Activated T-cell treated with anti-CD3 and anti-CD28 coated beads, Interleukin-2, amount 50 U/mL, for 72 hours (primary cell): ENCODE measurements around the gene HSH2D. TPM values are rescaled to one million over a fixed set of nuclear protein-coding genes. Genes with fewer than 3 reads are reported as not detected.
A peak's percentile ranks its signal among the peaks of the same experiment; 100 is the strongest.

Experiments
- ATAC-seq, 2 donors: fragments of 150-1000 bp; cut with Tn5 transposase; replicated peaks in 1 of 2; 2 replicates each; pipeline ENCODE4 v1.10.0; 2021; ENCODE audit warnings: moderate library complexity in 2 of 2, mild to moderate bottlenecking in 1 of 2
- DNase-seq, 2 donors: peaks; one replicate each; pipeline ENCODE4 v3.0.0; 2021 to 2022; ENCODE audit warnings: mixed read lengths in 1 of 2
- H3K27ac Mint-ChIP-seq: one replicate; pipeline ENCODE4 v1.8.0; 2022; ENCODE audit warnings: mild to moderate bottlenecking, moderate library complexity, mixed read lengths
- H3K27me3 Mint-ChIP-seq: one replicate; pipeline ENCODE4 v1.8.0; 2022; ENCODE audit warnings: low read depth, mixed read lengths
- H3K36me3 Mint-ChIP-seq, 2 donors: one replicate each; pipeline ENCODE4 v1.8.0; 2022; ENCODE audit warnings: mixed read lengths in 2 of 2, mild to moderate bottlenecking in 1 of 2; ENCODE audit not compliant: insufficient read depth in 2 of 2
- H3K4me1 Mint-ChIP-seq: one replicate; pipeline ENCODE4 v1.8.0; 2022; ENCODE audit warnings: low read depth, mixed read lengths
- H3K4me3 Mint-ChIP-seq, 2 donors: one replicate each; pipeline ENCODE4 v1.8.0; 2022; ENCODE audit warnings: mild to moderate bottlenecking in 2 of 2, mixed read lengths in 2 of 2, moderate library complexity in 2 of 2
- H3K9me3 Mint-ChIP-seq, 2 donors: one replicate each; pipeline ENCODE4 v1.8.0; 2022; ENCODE audit warnings: mixed read lengths in 2 of 2
- total RNA-seq, 2 donors: library from RNA; stranded (reverse); gene quantifications; one replicate each; pipeline ENCODE4 v1.2.3, GENCODE V29; 2022

HSH2D gene
- total RNA-seq, 2 donors from 2014 or later: 29.9 to 37.2 TPM

- H3K36me3 Mint-ChIP-seq: peaks cover 13 to 18% of the 10 kb centered on the region in 2 donors
- H3K27me3 Mint-ChIP-seq: no peaks in the 10 kb centered on the region
- no peak overlapping the region for H3K4me3 Mint-ChIP-seq
- H3K4me1 Mint-ChIP-seq: peaks cover 58% of the 10 kb centered on the region
- peak overlapping the region; percentile 1 for H3K27ac Mint-ChIP-seq
- H3K9me3 Mint-ChIP-seq: no peaks in the 10 kb centered on the region
- ATAC-seq (no peak), DNase-seq (no peak)
Observed at GRCh38 chr19:16206046-16206605, 62.6 kb downstream of the HSH2D start.

GRCh38 chr19:16206637-16207036, 63.2 kb downstream of the HSH2D start:
- Mint-ChIP-seq H3K9me3 (no peaks in the 10 kb centered on the region), H3K27me3 (no peaks in the 10 kb centered on the region), H3K27ac (peak overlapping the region; percentile 1), H3K36me3 (peaks cover 15 to 19% of the 10 kb centered on the region in 2 donors), H3K4me3 (peak overlapping the region; percentile 3 to 17), H3K4me1 (peaks cover 56% of the 10 kb centered on the region)
- DNase-seq (no peak), ATAC-seq (no peak)

- Mint-ChIP-seq H3K36me3 (peaks cover 19 to 23% of the 10 kb centered on the region in 2 donors), H3K27me3 (no peaks in the 10 kb centered on the region), H3K4me3 (peak overlapping the region; percentile 20 to 58), H3K9me3 (no peaks in the 10 kb centered on the region), H3K27ac (no peak overlapping the region), H3K4me1 (peaks cover 58% of the 10 kb centered on the region)
- ATAC-seq: no peak
- no peak for DNase-seq
Observed at GRCh38 chr19:16207063-16207462, 63.6 kb downstream of the HSH2D start.

GRCh38 chr19:16207490-16208025, 64.1 kb downstream of the HSH2D start:
- DNase-seq (no peak), ATAC-seq (peak in 1 of 2 donors; percentile 25)
- Mint-ChIP-seq H3K4me1 (peaks cover 58% of the 10 kb centered on the region), H3K27me3 (no peaks in the 10 kb centered on the region), H3K9me3 (no peaks in the 10 kb centered on the region), H3K4me3 (peak overlapping the region; percentile 23 to 58), H3K36me3 (peaks cover 21 to 28% of the 10 kb centered on the region in 2 donors), H3K27ac (no peak overlapping the region)

Other genes starting within 250 kb of the HSH2D start
- gene CYP4F2, start 245.6 kb upstream of the HSH2D start, total RNA-seq: under 1 TPM in 1 of 2 donors, not detected in 1; 0.19 TPM
- gene CYP4F11, start 209.2 kb upstream of the HSH2D start, total RNA-seq: not detected
- gene OR10H4, start 194.7 kb upstream of the HSH2D start, total RNA-seq: not detected
- 100 to 1,000 TPM; 427 to 456 TPM for gene TPM4, start 67.2 kb upstream of the HSH2D start, total RNA-seq
- gene RAB8A, start 31.8 kb upstream of the HSH2D start, total RNA-seq: 10 to 100 TPM; 95.9 to 99.2 TPM
- gene CIB3, start 29.8 kb downstream of the HSH2D start, total RNA-seq: not detected
- 10 to 100 TPM; 47.0 to 49.5 TPM for gene FAM32A, start 41.7 kb downstream of the HSH2D start, total RNA-seq
- 100 to 1,000 TPM; 112 TPM for gene AP1M1, start 54.2 kb downstream of the HSH2D start, total RNA-seq
- under 1 TPM; 0.36 to 0.76 TPM for gene KLF2, start 181.1 kb downstream of the HSH2D start, total RNA-seq